Measurements from ENCODE around the gene BEND2.

The BEND2 gene

GRCh38 chrX:18170910-18171309 is 49.8 kb downstream of the BEND2 start:
- H3K9me3 Mint-ChIP-seq = no peaks in the 10 kb centered on the region
- no peak overlapping the region for H3K27ac Mint-ChIP-seq
- no peaks in the 10 kb centered on the region for H3K36me3 Mint-ChIP-seq (ENCODE audit: low read depth)
- no peaks in the 10 kb centered on the region for H3K27me3 Mint-ChIP-seq
- ATAC-seq = no peak
- H3K4me3 Mint-ChIP-seq = no peak overlapping the region
- no peaks in the 10 kb centered on the region for H3K4me1 Mint-ChIP-seq
- DNase-seq = no peak

DNA sequence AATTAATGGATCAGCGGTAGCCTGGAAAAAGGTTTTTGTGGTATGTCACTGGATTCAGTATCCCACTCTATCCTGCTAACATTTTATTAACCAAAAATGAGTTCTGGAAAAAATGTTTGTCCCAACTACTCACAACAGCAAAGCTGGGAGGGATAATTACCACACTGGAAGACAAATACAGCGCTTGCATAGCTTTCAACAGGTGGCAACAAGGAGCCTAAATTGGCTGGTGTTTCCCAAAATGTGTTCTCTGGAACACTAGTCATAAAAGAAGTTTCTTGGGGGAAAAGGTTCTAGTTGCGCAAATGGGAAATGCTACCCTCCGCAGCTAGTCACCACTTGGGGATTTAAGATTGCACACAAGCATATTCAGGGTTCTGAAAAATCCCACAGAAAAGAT is 54.6 kb downstream of the BEND2 start:
- Mint-ChIP-seq H3K27ac (no peak overlapping the region), H3K27me3 (no peaks in the 10 kb centered on the region), H3K4me3 (no peak overlapping the region), H3K4me1 (no peaks in the 10 kb centered on the region), H3K9me3 (no peaks in the 10 kb centered on the region), H3K36me3 (ENCODE audit: low read depth) (no peaks in the 10 kb centered on the region)
- DNase-seq = no peak
- ATAC-seq = no peak

GRCh38 chrX:18160369-18160768 is 60.3 kb downstream of the BEND2 start:
- Mint-ChIP-seq H3K36me3 (ENCODE audit: low read depth) (no peaks in the 10 kb centered on the region), H3K4me1 (no peaks in the 10 kb centered on the region), H3K27me3 (no peaks in the 10 kb centered on the region), H3K9me3 (no peaks in the 10 kb centered on the region), H3K4me3 (no peak overlapping the region), H3K27ac (no peak overlapping the region)
- ATAC-seq (no peak), DNase-seq (no peak)

DNA sequence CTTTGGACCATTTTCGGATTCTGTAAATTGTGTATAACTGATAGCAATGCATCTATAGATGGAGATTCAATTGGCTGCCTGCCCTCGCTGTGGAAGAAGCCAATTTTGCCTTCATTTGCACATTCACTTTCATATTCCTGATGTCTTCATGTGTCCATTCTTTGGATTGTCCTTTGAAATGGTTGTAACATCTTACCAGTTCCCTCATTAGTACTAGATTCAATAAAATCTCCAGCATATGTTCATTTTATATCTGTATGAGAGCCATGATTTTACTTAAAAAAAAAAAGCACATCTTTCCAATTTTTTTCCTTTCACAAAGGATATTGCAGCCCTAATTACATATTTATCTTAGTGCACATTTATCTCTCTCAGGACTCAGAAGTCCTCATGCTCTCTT is 61.7 kb downstream of the BEND2 start:
- H3K4me3 Mint-ChIP-seq = no peak overlapping the region
- H3K27me3 Mint-ChIP-seq = no peaks in the 10 kb centered on the region
- DNase-seq = no peak
- ATAC-seq = no peak
- H3K9me3 Mint-ChIP-seq = no peaks in the 10 kb centered on the region
- no peak overlapping the region for H3K27ac Mint-ChIP-seq
- H3K4me1 Mint-ChIP-seq = no peaks in the 10 kb centered on the region
- no peaks in the 10 kb centered on the region for H3K36me3 Mint-ChIP-seq (ENCODE audit: low read depth)

DNA sequence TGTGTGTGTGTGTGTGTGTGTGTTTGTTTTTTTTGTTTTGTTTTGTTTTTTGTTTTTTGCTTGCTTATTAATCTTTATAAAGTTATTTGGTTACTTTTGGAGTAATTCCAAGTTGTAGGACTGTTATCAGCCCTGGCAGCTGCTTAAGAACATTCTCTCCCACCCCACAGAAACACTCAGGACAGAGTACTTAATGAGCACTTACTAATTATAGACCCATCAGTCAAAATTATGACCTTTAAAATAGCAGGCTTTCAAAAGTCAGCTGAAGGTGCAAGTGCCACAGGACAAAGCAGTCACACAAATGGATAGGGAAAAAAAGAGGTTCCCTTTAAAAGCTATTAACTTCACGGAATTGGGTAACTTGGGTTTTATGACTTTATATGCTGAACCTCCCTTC is 69.0 kb downstream of the BEND2 start:
- H3K27me3 Mint-ChIP-seq = peaks cover 5% of the 10 kb centered on the region
- H3K4me1 Mint-ChIP-seq = no peaks in the 10 kb centered on the region

GRCh38 chrX:18151157-18151556 is 69.5 kb downstream of the BEND2 start:
- Mint-ChIP-seq H3K27me3 (peaks cover 5% of the 10 kb centered on the region), H3K27ac (no peak overlapping the region), H3K4me1 (no peaks in the 10 kb centered on the region), H3K4me3 (no peak overlapping the region), H3K9me3 (no peaks in the 10 kb centered on the region), H3K36me3 (ENCODE audit: low read depth) (no peaks in the 10 kb centered on the region)
- no peak for ATAC-seq
- DNase-seq = no peak

More for the DNA sequence above, 69.0 kb downstream of the BEND2 start:
- DNase-seq (no peak), ATAC-seq (no peak)
- Mint-ChIP-seq H3K9me3 (no peaks in the 10 kb centered on the region), H3K36me3 (ENCODE audit: low read depth) (no peaks in the 10 kb centered on the region), H3K27ac (no peak overlapping the region), H3K4me3 (no peak overlapping the region)

DNA sequence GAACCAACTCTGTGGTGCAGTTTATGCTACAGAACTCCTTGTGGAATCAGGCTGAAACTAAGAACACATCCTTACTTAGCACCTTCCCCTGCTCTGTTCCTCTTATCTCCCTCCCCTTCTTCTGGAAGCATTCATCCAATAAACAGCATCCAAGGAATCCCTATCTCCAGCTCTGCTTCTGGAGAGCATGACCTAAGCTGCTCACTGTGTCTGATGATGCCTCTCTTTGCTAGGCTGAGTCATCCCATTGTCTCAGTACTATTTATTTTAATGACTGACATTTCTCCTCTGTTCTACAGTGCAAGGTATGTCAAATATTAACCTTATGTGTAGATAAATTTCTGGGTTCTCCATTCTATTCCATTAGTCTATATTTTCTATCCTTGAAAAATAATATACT is 71.2 kb downstream of the BEND2 start:
- DNase-seq (no peak), ATAC-seq (no peak)
- H3K4me1 Mint-ChIP-seq = no peaks in the 10 kb centered on the region
- peaks cover 5% of the 10 kb centered on the region for H3K27me3 Mint-ChIP-seq
- H3K27ac Mint-ChIP-seq = no peak overlapping the region
- no peaks in the 10 kb centered on the region for H3K9me3 Mint-ChIP-seq
- H3K4me3 Mint-ChIP-seq = no peak overlapping the region
- no peaks in the 10 kb centered on the region for H3K36me3 Mint-ChIP-seq (ENCODE audit: low read depth)

DNA sequence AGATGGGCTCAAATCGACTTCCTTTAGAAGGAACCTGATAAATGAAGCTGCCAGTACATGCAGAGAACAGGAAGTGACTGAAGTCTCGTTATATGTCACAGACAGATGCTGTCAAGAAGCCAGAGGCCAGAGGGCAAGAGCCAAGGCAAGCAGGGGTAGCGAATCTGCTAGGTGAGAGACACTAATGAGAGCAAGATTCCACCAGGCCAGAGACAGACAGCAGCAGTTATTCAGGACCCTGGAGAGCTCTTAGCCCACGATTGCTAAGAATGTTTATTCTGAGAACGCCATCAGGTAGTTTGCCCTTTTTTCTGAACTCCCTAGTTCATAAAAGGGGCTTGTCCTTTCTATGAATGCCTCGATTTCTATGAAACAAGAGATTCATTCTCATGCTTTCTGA is 73.7 kb downstream of the BEND2 start:
- no peaks in the 10 kb centered on the region for H3K9me3 Mint-ChIP-seq
- H3K4me1 Mint-ChIP-seq = no peaks in the 10 kb centered on the region
- H3K4me3 Mint-ChIP-seq = no peak overlapping the region
- no peaks in the 10 kb centered on the region for H3K36me3 Mint-ChIP-seq (ENCODE audit: low read depth)
- H3K27me3 Mint-ChIP-seq = peaks cover 3% of the 10 kb centered on the region
- DNase-seq = peak; percentile 1
- H3K27ac Mint-ChIP-seq = no peak overlapping the region
- no peak for ATAC-seq

DNA sequence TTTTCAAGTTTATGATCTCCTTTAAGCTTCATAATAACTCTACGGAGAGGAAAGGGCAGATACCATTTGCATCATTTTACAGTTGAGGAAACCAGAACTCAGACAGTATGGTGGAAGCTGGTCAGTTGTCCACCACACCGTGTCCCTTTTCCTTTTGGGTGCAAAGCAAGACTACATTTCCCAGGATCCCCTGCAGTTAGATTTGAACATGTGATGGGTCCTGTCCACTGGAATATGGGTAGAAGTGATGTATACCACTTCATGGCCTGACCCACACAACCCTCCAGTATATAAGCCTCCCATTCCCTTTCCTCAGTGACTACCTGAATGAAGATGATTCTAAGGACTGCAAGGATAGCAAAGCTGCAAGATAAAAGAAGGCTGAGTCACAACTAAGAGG is 74.7 kb downstream of the BEND2 start:
- Mint-ChIP-seq H3K4me1 (no peaks in the 10 kb centered on the region), H3K27me3 (peaks cover under 1% of the 10 kb centered on the region), H3K9me3 (no peaks in the 10 kb centered on the region), H3K27ac (no peak overlapping the region), H3K4me3 (no peak overlapping the region), H3K36me3 (ENCODE audit: low read depth) (no peaks in the 10 kb centered on the region)
- ATAC-seq (no peak), DNase-seq (no peak)

GRCh38 chrX:18136816-18137215 is 83.9 kb downstream of the BEND2 start:
- DNase-seq = no peak
- no peaks in the 10 kb centered on the region for H3K27me3 Mint-ChIP-seq
- H3K4me1 Mint-ChIP-seq = no peaks in the 10 kb centered on the region
- H3K9me3 Mint-ChIP-seq = no peaks in the 10 kb centered on the region
- no peak overlapping the region for H3K27ac Mint-ChIP-seq
- no peak for ATAC-seq
- H3K36me3 Mint-ChIP-seq (ENCODE audit: low read depth) = no peaks in the 10 kb centered on the region
- no peak overlapping the region for H3K4me3 Mint-ChIP-seq

DNA sequence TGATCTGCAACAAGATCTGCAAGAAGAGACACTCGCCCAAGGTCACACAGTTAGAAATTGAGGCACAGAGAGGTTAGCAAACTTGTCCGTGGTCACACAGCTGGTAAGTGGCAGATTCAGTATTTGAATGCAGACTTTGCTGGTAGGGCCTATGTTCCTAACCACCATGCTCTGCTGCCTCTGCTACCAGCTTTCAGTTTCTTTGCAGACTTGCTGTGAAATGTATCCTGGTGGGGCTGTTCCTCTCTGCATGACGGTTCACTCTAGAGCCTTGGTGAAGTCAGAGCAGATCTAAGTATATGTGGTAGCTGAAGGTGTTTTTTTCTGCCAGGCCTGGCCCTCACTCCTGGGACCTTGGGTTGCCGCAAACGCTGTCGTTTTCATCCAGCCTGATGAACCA is 87.1 kb downstream of the BEND2 start:
- no peak overlapping the region for H3K27ac Mint-ChIP-seq
- no peaks in the 10 kb centered on the region for H3K4me1 Mint-ChIP-seq
- DNase-seq (no peak), ATAC-seq (no peak)
- no peaks in the 10 kb centered on the region for H3K36me3 Mint-ChIP-seq (ENCODE audit: low read depth)
- no peaks in the 10 kb centered on the region for H3K27me3 Mint-ChIP-seq
- H3K4me3 Mint-ChIP-seq = no peak overlapping the region
- H3K9me3 Mint-ChIP-seq = no peaks in the 10 kb centered on the region

GRCh38 chrX:18129690-18130089 is 91.0 kb downstream of the BEND2 start:
- H3K36me3 Mint-ChIP-seq (ENCODE audit: low read depth) = no peaks in the 10 kb centered on the region
- no peak overlapping the region for H3K4me3 Mint-ChIP-seq
- ATAC-seq (no peak), DNase-seq (no peak)
- H3K9me3 Mint-ChIP-seq = no peaks in the 10 kb centered on the region
- no peak overlapping the region for H3K27ac Mint-ChIP-seq
- no peaks in the 10 kb centered on the region for H3K4me1 Mint-ChIP-seq
- H3K27me3 Mint-ChIP-seq = no peaks in the 10 kb centered on the region

GRCh38 chrX:18126971-18127370 is 93.7 kb downstream of the BEND2 start:
- DNase-seq (no peak), ATAC-seq (no peak)
- H3K4me3 Mint-ChIP-seq = no peak overlapping the region
- no peaks in the 10 kb centered on the region for H3K9me3 Mint-ChIP-seq
- peaks cover 2% of the 10 kb centered on the region for H3K27me3 Mint-ChIP-seq
- H3K4me1 Mint-ChIP-seq = no peaks in the 10 kb centered on the region
- H3K27ac Mint-ChIP-seq = no peak overlapping the region
- no peaks in the 10 kb centered on the region for H3K36me3 Mint-ChIP-seq (ENCODE audit: low read depth)

DNA sequence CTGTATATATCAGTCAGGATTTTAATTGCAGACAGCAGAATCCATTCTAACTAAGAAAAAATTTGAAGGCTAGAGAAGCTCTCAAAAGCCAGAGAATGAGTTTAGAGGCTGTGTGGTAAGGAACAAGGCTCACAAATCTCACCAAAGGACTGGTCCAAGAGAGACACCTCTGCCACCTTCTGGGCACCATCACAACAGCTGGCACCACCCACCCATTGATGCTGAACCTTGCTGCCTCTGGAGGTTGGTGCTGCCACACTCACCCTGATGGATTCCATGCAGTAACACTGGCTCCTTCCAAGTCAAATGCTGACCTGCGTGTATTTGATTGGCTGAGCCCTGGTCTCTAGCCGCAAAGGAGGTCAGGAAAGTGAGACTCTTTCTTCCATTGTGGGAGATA is 100.8 kb downstream of the BEND2 start:
- no peaks in the 10 kb centered on the region for H3K36me3 Mint-ChIP-seq (ENCODE audit: low read depth)
- ATAC-seq (no peak), DNase-seq (no peak)
- H3K4me1 Mint-ChIP-seq = no peaks in the 10 kb centered on the region
- no peaks in the 10 kb centered on the region for H3K9me3 Mint-ChIP-seq
- H3K27ac Mint-ChIP-seq = no peak overlapping the region
- no peak overlapping the region for H3K4me3 Mint-ChIP-seq
- H3K27me3 Mint-ChIP-seq = peaks cover 2% of the 10 kb centered on the region

Measured in activated naive CD8-positive, alpha-beta T cell treated with anti-CD3 and anti-CD28 coated beads, Interleukin-2, amount 50 U/mL, for 24 hours (primary cell).